Right renal cortex interstitium (tissue), 3 donors: ENCODE measurements around the gene EPB41L3. TPM values are rescaled to one million over a fixed set of nuclear protein-coding genes. Genes with fewer than 3 reads are reported as not detected.
"Not testable (repeated sequence)": the region's sequence is repeated elsewhere in the genome, so short reads cannot be mapped to it uniquely, and the experiment has no call there.

Source experiments
- DNase-seq, 3 donors: peaks; one replicate each; pipeline ENCODE4 v3.0.0-alpha.2; 2013; ENCODE audit warnings: low read depth in 3 of 3, low spot score in 2 of 3
- polyA plus RNA-seq, 3 donors: library from polyadenylated mRNA; unstranded; fragments of 120-200 nt; gene quantifications; one replicate each; pipeline ENCODE4 v1.2.1, GENCODE V29; 2013; ENCODE audit not compliant: insufficient read length in 3 of 3

Gene EPB41L3
- polyA plus RNA-seq, 3 donors, result 56.9 to 71.6 (median 58.0) TPM

DNA sequence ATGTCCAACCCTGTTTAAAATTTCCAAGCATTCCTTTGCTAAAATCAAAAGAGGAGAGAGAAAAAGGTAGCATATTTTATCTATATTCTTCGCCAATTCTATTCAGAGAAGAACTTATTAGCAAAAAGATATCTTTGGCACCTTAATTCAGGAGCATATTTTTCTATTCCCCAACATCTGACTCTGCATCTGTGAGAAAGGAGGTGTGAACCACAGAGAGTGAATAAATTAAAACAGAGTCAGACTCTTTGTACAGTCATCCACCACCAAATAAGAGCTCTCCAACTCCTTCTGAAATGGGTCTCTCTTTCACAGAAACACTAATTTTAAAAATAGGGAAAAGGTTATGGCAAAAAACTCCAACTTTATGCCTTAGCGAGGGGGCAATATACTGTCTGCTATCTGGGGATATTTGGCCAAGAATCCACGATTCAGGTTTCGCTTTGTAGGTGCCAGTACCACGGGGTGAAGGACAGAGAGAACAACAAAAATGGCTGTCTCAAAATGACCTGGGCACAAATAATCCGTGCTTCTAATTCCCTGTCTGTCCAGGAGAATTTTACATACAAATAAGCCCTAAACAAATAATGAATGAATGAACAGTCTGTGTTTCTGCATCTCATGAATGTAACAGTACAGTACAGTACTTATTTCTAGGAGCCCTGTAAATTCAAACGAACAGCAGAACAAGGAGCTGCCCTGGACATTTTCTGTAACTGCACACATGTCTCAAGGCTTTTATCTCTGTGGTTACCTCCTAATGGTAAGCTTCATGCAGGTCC lies 43.4 kb downstream of the EPB41L3 start:
- DNase-seq, result no peak

DNA sequence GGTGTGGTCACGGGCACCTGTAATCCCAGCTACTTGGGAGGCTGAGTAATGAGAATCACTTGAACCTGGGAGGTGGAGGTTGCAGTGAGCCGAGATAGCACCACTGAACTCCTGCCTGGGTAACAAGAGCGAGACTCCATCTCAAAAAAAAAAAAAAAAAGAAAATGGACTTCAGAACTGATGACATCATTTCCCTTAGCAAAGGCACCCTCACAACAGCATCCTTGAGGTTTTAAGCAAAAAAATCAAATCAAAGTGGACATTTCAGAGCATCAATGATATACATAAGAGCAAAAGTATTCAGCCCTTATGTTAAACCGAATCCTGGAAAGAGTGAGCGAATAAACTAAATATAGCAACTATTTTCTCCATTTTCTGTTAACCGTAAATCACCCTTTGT lies 45.3 kb downstream of the EPB41L3 start:
- DNase-seq, result no peak

DNA sequence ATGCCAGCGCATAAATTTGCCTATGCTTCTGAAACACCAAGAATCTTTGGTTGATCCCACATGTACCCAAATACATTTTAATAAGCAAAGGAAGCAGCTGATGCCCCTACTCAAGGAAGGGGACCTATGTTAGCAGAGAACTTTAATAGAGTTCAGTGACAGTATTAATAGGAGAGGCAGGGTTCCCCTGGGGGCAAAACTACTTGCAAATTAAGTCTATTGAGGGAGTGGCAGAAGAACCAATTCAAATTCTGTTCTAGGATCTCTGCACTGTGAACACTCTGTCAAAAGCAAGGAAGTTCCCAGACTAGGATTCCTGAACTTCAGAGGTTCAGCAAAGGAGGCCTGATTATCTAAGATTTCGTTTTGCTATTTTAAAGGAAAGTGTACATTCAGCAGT lies 47.5 kb downstream of the EPB41L3 start:
- no peak for DNase-seq

DNA sequence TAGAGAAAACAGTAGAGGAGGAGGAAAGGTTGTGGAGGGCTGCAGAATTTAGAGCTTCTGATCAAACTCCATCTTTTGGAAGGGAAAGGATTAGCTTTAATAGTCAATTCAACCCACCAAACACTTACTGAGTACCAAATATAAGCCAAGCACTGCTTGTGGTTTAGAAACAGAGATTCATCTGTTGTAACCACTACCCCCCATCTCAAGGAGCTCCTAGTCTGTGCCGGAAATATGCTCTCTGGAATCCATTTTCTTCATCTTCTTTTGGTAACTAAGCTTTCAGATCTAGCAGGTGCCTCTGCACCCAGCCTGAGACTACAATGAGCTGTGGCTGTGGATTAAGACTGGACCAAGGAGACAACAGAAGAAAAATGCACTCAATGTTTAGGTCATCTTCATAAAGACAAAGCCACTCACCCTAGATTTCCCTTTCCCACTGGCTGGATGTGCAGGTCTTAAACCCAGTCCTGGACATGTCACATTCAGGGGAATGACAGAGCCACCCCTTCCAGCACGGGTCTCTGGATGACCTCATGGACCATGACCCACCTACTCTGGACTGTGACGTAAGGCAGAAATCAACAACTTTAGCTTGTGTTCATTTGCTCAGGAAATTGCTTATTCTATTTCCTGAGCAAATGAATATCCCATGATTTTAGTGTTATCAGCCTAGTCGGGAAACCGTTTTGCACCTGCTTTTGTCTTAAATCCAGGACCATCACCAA lies 52.9 kb downstream of the EPB41L3 start:
- no peak for DNase-seq

DNA sequence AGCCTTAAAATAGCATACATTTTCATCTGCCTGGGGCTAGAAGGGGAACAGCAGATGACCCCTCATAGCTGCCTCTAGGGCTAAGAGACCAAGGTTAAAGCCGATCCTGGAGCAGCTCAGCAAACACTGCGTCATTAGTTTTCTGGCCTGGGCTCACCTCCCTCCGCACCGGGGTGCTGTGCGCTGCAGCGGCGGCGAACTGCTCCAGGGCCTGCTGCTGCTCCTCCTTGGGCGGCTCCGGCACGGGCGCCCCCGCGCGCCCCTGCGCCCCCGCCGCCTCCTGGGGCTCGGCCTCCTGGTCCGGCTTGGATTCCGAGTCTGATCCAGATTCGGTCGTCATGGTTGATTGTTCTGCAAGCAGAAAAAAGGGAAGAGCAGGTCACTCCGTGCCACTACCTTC lies 55.0 kb downstream of the EPB41L3 start:
- DNase-seq, result no peak

DNA sequence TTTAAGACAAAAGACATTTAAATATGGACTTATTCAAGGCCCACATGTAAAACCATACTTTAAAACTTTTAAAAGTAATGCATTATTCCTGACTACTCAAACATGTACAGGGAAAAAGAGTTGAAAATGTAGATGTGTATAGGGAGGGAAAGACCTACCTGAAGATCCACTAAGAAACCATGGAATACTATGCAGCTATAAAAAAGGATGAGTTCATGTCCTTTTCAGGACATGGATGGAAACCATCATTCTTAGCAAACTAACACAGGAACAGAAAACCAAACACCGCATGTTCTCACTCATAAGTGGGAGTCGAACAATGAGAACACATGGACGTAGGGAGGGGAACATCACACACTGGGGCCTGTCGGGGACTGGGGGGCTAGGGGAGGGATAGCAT lies 55.8 kb downstream of the EPB41L3 start:
- not testable (repeated sequence) for DNase-seq

DNA sequence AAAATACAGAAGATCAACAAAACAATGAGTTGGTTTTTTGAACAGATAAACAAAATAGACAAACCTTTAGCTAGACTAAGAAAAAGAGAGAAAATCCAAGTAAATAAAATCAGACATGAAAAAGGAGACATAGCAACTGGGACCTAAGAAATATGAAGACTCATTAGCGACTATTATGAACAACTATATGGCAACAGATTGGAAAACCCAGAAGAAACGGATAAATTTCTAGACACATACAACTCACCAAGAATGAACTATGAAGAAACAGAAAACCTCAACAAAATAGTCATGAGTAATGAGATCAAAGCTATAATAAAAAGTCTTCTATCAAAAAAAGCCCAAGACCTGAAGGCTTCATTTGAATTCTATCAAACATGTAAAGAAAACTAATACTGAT lies 59.3 kb downstream of the EPB41L3 start:
- DNase-seq, result no peak

DNA sequence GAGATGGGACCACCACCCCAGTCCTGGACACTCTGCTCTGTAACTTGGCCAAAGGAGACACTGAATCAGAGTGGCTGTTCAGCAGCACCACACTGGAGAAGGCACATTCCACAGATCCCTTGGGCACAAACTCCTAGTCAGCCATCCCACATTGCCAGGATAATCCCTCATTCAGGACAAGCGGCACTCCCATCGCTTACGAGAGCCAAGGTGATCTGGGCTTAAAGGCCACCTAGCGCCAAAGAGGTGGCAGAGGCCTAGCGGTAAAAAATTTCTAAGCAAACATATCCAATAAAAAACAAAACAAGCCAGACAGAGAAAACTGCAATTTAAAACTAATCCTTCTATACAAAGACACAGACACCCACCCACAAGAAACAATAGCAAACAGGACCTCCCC lies 62.2 kb downstream of the EPB41L3 start:
- no peak for DNase-seq

DNA sequence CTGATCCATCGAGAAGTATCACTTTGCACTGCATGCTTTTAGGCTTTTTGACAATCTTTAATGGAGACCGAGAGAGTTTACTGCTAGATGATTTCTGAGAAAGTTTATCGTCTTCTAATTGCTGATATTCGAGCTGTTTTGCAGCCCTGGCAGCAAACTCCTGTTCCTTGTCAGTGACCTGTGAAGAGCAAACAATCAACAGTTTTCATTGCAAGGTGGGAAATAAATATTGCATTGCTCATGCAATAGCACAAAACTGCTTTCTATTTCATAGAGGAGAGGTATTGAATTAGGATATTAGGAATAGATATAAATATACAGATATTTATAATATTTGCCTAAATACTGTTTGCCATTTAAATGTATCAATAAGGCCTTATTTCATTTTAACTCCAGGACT lies 65.5 kb downstream of the EPB41L3 start:
- DNase-seq, result no peak

DNA sequence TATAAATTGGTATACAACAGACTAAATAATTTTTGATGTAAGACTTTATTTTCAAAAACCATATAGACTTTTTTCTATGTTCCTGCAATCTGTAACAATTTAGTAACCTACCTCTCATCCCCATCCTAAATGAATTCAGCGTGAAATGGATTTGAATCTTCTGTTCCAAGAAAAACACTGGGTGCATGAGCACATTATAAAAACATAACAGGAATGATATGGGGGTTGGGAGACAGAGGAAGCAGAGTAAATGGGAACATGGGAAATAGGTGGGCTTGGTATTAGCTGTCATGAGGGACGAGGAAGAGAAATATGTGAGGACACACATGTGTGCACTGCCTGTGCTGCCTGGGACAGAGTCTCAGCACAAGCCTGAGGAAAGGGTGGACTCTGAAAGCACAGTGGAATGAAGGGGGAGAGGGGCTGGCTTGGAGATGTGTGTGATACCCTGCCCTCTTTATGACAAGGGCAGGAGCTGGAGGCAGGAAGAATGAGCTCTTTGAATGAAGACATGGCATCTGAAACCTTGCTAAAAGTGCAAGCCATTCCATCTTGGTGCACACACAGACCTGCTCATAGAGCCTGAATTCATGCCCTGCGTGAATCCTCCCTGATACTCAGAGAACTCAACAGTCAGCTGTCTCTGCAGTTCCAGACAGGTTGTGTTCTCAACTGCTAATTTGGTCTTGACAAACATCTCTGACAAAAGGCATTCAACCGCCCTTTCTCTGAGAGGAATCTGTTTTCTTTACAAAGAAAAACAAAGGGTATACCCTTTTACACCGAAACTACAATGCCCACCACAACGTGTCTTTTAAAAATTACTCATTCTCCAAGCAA lies 66.6 kb downstream of the EPB41L3 start:
- no peak for DNase-seq

DNA sequence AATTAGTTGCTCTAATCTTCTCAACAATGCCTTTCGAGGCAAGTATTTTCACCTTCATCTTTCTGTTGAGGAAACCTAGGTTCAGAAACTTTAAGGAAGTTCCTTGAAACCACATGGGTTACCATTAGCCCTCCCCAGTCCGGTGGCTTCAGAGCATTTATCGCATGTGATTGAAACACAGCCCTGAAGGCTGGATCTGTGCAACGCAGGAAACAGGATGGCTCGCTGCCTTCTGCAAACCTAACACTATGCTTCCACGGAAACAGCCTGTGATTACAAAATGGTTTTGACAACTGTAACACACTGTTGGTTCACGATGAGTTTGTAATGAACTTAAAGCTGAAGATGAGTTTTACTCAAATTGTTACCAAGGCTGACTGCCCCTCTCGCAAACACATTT lies 68.5 kb downstream of the EPB41L3 start:
- DNase-seq, result no peak

DNA sequence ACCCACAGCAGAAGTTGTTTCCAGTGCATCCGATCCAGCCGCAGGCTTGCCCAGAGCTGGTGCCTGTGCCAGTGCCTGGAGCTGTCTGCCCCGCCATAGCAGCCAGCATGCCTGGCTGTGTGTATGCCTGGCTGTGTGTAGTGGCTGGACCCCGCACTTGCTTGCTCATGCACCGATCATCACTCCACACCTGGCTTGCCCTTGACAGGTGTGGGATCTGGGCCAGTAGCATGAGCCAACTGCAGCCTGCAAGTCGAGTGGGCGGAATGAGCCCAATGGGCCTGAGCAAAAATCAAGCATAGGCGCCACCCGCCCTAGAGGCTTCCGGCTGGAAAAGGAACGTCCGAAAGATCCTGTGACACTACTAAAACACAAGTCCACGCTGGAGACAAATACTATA lies 74.5 kb downstream of the EPB41L3 start:
- DNase-seq, result no peak

DNA sequence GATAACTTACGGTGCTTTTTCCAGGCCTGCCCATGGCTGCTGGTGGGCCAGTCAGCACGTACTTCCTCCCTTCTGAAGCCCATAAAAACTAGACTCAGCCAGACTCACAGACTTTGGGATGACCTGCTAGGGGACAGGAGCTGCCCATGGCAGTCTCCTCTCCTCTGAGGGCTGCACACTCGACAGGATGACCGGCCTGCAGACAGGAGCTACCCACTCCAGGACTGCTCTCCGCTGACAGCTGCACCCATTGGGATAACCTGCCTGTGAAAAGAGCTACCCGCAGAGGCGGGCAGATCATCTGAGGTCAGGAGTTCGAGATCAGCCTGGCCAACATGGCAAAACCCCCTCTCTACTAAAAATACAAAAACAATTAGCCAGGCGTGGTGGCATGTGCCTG lies 75.4 kb downstream of the EPB41L3 start:
- DNase-seq, result no peak

DNA sequence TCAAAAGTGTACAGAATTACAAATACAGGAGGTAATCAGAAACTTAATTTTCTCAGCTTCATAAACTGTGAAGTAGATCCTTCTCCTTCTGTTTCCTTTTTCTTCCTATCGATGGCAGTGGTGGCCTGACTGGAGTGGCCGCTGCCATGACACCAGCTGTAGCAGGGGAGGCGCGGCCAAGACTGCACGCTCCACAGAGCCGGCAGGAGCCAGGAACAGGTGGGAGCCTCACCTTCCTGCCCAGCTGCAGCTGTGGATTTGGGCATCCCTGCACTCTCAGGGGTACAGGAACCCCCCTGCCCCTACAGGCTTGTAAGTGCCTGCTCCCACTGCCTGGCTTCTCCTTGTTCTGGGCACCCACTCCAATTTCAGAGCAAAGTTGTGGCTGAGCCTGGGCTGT lies 76.1 kb downstream of the EPB41L3 start:
- DNase-seq, result no peak

DNA sequence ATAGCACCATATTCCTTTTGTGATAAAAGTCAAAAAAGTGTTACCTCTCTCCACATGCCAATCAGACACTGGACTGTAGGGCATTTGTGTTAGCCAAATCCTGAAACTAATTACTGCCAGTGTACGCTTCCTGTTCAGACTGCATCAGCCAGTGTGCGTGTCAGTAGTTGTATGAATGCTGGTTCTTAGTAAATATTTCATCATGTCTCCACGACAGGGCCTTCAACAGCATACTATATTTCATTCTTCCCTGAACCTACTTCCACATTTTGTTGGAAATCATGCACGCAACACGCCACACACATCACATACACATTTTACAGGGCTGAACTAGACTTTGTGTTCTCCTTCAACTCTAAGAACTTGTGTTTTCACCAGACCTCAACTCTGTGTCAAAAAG lies 77.5 kb downstream of the EPB41L3 start:
- DNase-seq, result no peak

DNA sequence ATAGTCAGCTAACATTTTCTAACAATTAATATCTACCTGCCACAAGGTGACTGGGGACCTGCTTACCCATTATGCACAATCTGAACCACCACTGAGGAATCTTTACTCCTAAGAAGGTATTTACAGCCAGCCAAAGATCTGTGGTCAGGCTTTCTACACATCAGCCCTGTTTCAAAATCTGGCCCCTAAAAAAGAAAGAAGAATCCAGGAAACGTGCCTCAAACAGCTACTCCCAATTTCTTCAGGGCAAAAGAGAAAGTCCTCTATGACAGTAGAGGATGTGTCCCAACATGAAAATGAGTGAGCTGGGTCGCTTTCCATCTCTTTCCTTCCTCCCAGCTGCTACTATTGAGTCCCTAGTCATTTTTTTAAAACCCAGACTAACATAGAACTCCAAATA lies 79.5 kb downstream of the EPB41L3 start:
- no peak for DNase-seq

DNA sequence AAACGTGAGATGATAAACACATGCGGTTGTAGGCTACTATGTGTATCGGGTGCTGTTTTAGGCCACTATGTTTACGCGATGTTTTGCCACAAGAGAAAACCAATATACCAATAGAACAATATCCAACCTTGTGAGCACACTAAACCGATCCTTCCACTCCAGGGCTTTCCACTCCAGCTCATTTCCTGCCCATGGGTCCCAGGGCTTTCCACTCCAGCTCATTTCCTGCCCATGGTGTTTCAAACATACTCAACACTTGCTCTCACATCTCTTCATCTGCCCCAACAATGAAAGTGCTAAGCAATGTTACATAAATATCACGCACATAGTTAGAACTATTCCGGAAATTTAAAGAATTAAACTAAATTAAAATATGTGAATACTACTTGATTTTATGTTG lies 80.0 kb downstream of the EPB41L3 start:
- DNase-seq, result no peak

DNA sequence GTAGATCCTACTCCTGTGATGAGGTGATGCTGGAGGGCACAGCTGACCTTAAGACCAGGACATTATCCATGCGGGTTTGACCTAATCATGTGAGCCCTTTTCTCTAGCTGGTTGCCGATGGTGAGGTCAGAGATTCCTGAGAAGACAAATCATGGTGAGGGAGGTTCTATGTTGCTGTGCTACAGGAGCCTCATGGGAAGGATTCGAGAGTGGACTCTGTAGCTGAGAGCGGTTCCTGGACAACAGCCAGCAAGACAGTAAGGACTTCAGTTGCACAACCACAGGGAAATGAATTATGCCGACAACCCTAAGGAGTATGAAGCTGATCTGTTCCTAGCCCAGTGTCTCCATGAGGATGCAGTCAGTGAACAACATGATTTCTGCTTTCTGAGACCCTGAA lies 80.4 kb downstream of the EPB41L3 start:
- DNase-seq, result no peak

DNA sequence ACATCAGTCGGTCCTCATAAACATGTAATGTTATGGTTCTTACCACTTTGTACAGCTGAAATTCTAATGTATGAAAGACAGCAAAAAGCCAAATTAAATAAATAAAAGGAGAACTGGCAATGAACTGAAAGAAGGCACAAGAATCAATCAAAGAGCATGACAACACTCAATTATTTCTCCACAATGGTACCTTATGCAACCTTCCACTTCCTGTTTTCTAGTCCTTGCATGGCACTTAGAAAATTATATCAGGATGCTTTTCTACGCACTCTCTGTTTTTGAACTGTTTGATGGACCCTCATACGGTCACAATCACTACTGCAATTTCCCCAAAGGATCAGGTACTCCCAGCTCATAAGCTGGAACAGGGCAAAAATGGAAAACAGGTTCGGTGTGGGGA lies 81.6 kb downstream of the EPB41L3 start:
- no peak for DNase-seq

DNA sequence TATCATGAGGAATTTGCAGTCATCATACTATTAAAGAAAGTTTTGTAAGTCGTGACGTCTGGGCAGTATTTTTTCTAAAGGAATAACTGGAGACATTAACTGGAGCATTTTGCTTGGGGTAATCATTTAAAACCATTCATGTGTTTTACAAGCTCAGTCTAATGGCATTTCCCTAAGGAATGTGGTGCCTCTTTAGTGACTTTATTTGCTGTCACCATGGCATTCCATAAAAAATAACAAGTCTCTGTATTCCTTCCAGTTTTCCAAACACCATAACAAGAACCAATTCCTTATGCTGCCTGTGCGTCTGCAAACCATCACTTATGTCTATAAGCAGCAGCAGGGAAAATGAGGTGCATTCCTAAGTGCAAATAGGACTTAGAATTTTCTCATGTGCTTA lies 82.8 kb downstream of the EPB41L3 start:
- peak in 1 of 3 donors; percentile 38 for DNase-seq

DNA sequence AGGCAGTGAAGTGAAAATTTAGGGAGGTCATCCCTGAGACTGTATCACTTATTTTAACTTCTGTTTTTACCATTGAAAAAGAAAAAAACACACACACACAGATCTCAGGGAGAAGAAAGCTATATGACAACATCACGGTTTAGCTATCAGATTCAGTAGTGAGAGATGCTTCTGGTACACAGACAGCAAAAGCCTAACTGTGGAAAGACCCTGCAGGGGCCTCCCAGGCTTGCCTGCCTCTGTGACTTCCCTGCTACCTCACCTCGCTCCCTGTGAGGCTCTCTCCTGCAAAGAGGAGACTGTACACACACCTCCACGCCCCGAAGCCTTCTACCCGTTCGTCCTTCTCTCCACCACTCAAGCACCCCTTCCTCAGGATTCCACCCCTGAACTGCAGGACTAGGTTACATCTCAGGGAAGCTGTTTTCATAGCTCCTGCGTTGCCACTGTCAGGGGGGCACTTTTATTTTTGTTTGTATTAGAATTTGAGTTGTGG lies 86.3 kb downstream of the EPB41L3 start:
- DNase-seq, result no peak
